Common myeloid progenitor, CD34-positive (primary cell): ENCODE results near the gene CLN6.

Source experiments
- CTCF ChIA-PET: fragments of 350-600 bp; sonication (Branson Sonifier 250); formaldehyde crosslinking; loops from one replicate; lab custom pipeline; 2021; ENCODE audit warnings: antibody characterized with exemption; lab: Charles Lee
- POLR2A ChIA-PET: fragments of 350-600 bp; sonication (Branson Sonifier 250); formaldehyde crosslinking; loops from one replicate; lab custom pipeline; 2021; ENCODE audit warnings: antibody characterized with exemption; lab: Charles Lee
- DNase-seq, 3 donors: peaks; one replicate each; pipeline versions ENCODE4 v3.0.0 to v3.0.0-alpha.2; 2013
- H3K27ac ChIP-seq, 2 experiments: 1 replicate in 1 of 2; 2 replicates in 1 of 2; pipeline ENCODE4 v1.7.0; 2013; ENCODE audit warnings: inconsistent platforms in 2 of 2, low read length in 2 of 2, mild to moderate bottlenecking in 2 of 2, low read depth in 1 of 2, moderate library complexity in 1 of 2; ENCODE audit not compliant: severe bottlenecking in 2 of 2, insufficient read depth in 1 of 2, poor library complexity in 1 of 2
- H3K27me3 ChIP-seq, 5 experiments: replicated peaks in 2 of 5; 1 replicate in 3 of 5; 2 replicates in 2 of 5; pipeline versions ENCODE4 v1.6.1 to v1.7.0; 2013; ENCODE audit warnings: low read length in 4 of 5, mild to moderate bottlenecking in 2 of 5, moderate library complexity in 2 of 5, inconsistent platforms in 1 of 5; ENCODE audit not compliant: insufficient read depth in 5 of 5, control insufficient read depth in 4 of 5
- H3K36me3 ChIP-seq, 4 experiments: 1 replicate in 2 of 4; 2 replicates in 2 of 4; pipeline versions ENCODE4 v1.6.1 to v1.7.0; 2013; ENCODE audit warnings: low read length in 3 of 4, control low read depth in 1 of 4, mild to moderate bottlenecking in 1 of 4; ENCODE audit not compliant: control insufficient read depth in 4 of 4, insufficient read depth in 4 of 4
- H3K4me1 ChIP-seq, 4 experiments: 1 replicate in 3 of 4; 2 replicates in 1 of 4; pipeline versions ENCODE4 v1.6.1 to v1.7.1; 2013; ENCODE audit warnings: low read length in 3 of 4, mild to moderate bottlenecking in 3 of 4, control low read depth in 1 of 4, inconsistent platforms in 1 of 4, moderate library complexity in 1 of 4; ENCODE audit not compliant: control insufficient read depth in 4 of 4, insufficient read depth in 4 of 4; ENCODE audit errors: control extremely low read depth in 1 of 4
- H3K4me3 ChIP-seq, 7 experiments: 1 replicate in 4 of 7; 2 replicates in 3 of 7; pipeline versions ENCODE4 v1.5.1 to v1.7.0; 2013; ENCODE audit warnings: mild to moderate bottlenecking in 7 of 7, low read length in 6 of 7, moderate library complexity in 6 of 7, inconsistent platforms in 2 of 7, low read depth in 2 of 7, control low read depth in 1 of 7; ENCODE audit not compliant: insufficient read depth in 4 of 7, control insufficient read depth in 1 of 7; ENCODE audit errors: extremely low read depth in 1 of 7
- H3K9me3 ChIP-seq, 5 experiments: 1 replicate in 4 of 5; 2 replicates in 1 of 5; pipeline versions ENCODE4 v1.6.1 to v1.7.1; 2013; ENCODE audit warnings: low read length in 4 of 5, mild to moderate bottlenecking in 2 of 5, inconsistent platforms in 1 of 5, low read depth in 1 of 5, moderate library complexity in 1 of 5; ENCODE audit not compliant: control insufficient read depth in 4 of 5, insufficient read depth in 2 of 5; ENCODE audit errors: control extremely low read depth in 1 of 5
- WGBS: methylation state at CpG from one replicate; pipeline ENCODE4 v1.1.5; 2013; ENCODE audit not compliant: insufficient coverage; 5-methylcytosine and 5-hydroxymethylcytosine counted together

CLN6 gene

GRCh38 chr15:68275165-68275746 is 45.7 kb upstream of the CLN6 start:
- no peaks in the 10 kb centered on the region for H3K9me3 ChIP-seq
- no peak for DNase-seq
- WGBS, result 93% methylated on average over 2 of the region's 3 CpGs
- H3K4me1 ChIP-seq, result peaks cover 16 to 30% (median 23%) of the 10 kb centered on the region in 4 experiments
- no peak overlapping the region for H3K4me3 ChIP-seq
- peaks cover 0 to 3% (median 0%) of the 10 kb centered on the region in 4 experiments for H3K36me3 ChIP-seq
- H3K27me3 ChIP-seq, result no peaks in the 10 kb centered on the region
- CTCF ChIA-PET, result interaction anchor here (0.9 to 2.6 kb wide), 3 partner anchors 11 to 25 kb away, joined by 3 to 10 read pairs (median 3); no protein-coding TSS in a partner anchor
- no peak overlapping the region for H3K27ac ChIP-seq
- POLR2A ChIA-PET, result no interaction called here

- H3K4me1 ChIP-seq, result peaks cover 7 to 22% (median 15%) of the 10 kb centered on the region in 4 experiments
- H3K27ac ChIP-seq, result no peak overlapping the region
- H3K27me3 ChIP-seq, result no peaks in the 10 kb centered on the region
- CTCF ChIA-PET, result interaction anchor here (0.9 to 2.6 kb wide), 3 partner anchors 10 to 24 kb away, joined by 3 to 10 read pairs (median 3); no protein-coding TSS in a partner anchor
- no peak overlapping the region for H3K4me3 ChIP-seq
- no peak for DNase-seq
- no peaks in the 10 kb centered on the region for H3K9me3 ChIP-seq
- POLR2A ChIA-PET, result no interaction called here
- 70% methylated on average over 3 of the region's 5 CpGs for WGBS
- no peaks in the 10 kb centered on the region for H3K36me3 ChIP-seq
These were observed 44.8 kb upstream of the CLN6 start for GRCh38 chr15:68274201-68274848.

- no peak for DNase-seq
- no peak overlapping the region for H3K4me3 ChIP-seq
- H3K36me3 ChIP-seq, result no peaks in the 10 kb centered on the region
- POLR2A ChIA-PET, result no interaction called here
- WGBS, result 91% methylated on average over 1 of the region's 1 CpG
- peaks cover 0 to 15% (median 9%) of the 10 kb centered on the region in 4 experiments for H3K4me1 ChIP-seq
- H3K27me3 ChIP-seq, result no peaks in the 10 kb centered on the region
- CTCF ChIA-PET, result interaction anchor here (1.0 to 1.4 kb wide), 3 partner anchors 9 to 41 kb away, joined by 3 read pairs; no protein-coding TSS in a partner anchor
- no peaks in the 10 kb centered on the region for H3K9me3 ChIP-seq
- no peak overlapping the region for H3K27ac ChIP-seq
These were observed 43.3 kb upstream of the CLN6 start for GRCh38 chr15:68272721-68273271.

- Histone ChIP-seq H3K27ac (no peak overlapping the region), H3K4me1 (peaks cover 0 to 10% (median 8%) of the 10 kb centered on the region in 4 experiments), H3K9me3 (no peaks in the 10 kb centered on the region), H3K36me3 (no peaks in the 10 kb centered on the region), H3K4me3 (no peak overlapping the region), H3K27me3 (no peaks in the 10 kb centered on the region)
- WGBS, result 91% methylated on average over 10 of the region's 11 CpGs
- CTCF ChIA-PET, result interaction anchor here (0.6 to 1.4 kb wide), 4 partner anchors 17 to 40 kb away, joined by 3 to 5 read pairs (median 3); no protein-coding TSS in a partner anchor
- POLR2A ChIA-PET, result no interaction called here
- DNase-seq, result no peak
These were observed 42.4 kb upstream of the CLN6 start for GRCh38 chr15:68271854-68272471.

GRCh38 chr15:68268405-68268804 is 38.9 kb upstream of the CLN6 start:
- Histone ChIP-seq H3K36me3 (no peaks in the 10 kb centered on the region), H3K4me1 (no peaks in the 10 kb centered on the region), H3K4me3 (no peak overlapping the region), H3K27me3 (no peaks in the 10 kb centered on the region), H3K27ac (no peak overlapping the region), H3K9me3 (no peaks in the 10 kb centered on the region)
- POLR2A ChIA-PET, result no interaction called here
- WGBS, result no CpG with 5 or more reads among the region's 3 CpGs
- CTCF ChIA-PET, result interaction anchor here (0.7 to 1.1 kb wide), 2 partner anchors 38 to 430 kb away, joined by 3 read pairs; no protein-coding TSS in a partner anchor
- DNase-seq, result no peak

GRCh38 chr15:68265674-68266073 is 36.1 kb upstream of the CLN6 start:
- Histone ChIP-seq H3K27ac (no peak overlapping the region), H3K4me3 (no peak overlapping the region), H3K9me3 (no peaks in the 10 kb centered on the region), H3K36me3 (no peaks in the 10 kb centered on the region), H3K27me3 (peaks cover 0 to 2% (median 0%) of the 10 kb centered on the region in 5 experiments), H3K4me1 (no peaks in the 10 kb centered on the region)
- 95% methylated on average over 3 of the region's 3 CpGs for whole genome bisulfite sequencing
- POLR2A ChIA-PET, result interaction anchor here (0.9 kb wide), 1 partner anchor 15 kb away, joined by 3 read pairs; no protein-coding TSS in a partner anchor
- no peak for DNase-seq
- CTCF ChIA-PET, result interaction anchor here (1.0 to 1.6 kb wide), 3 partner anchors 12 to 41 kb away, joined by 3 to 5 read pairs (median 5); partner anchors contain the start of gene FEM1B
